ENCODE results near the gene ZDHHC18.
A peak's percentile ranks its signal among the peaks of the same experiment; 100 is the strongest.

ZDHHC18 gene, protein sequence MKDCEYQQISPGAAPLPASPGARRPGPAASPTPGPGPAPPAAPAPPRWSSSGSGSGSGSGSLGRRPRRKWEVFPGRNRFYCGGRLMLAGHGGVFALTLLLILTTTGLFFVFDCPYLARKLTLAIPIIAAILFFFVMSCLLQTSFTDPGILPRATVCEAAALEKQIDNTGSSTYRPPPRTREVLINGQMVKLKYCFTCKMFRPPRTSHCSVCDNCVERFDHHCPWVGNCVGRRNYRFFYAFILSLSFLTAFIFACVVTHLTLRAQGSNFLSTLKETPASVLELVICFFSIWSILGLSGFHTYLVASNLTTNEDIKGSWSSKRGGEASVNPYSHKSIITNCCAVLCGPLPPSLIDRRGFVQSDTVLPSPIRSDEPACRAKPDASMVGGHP

DNA sequence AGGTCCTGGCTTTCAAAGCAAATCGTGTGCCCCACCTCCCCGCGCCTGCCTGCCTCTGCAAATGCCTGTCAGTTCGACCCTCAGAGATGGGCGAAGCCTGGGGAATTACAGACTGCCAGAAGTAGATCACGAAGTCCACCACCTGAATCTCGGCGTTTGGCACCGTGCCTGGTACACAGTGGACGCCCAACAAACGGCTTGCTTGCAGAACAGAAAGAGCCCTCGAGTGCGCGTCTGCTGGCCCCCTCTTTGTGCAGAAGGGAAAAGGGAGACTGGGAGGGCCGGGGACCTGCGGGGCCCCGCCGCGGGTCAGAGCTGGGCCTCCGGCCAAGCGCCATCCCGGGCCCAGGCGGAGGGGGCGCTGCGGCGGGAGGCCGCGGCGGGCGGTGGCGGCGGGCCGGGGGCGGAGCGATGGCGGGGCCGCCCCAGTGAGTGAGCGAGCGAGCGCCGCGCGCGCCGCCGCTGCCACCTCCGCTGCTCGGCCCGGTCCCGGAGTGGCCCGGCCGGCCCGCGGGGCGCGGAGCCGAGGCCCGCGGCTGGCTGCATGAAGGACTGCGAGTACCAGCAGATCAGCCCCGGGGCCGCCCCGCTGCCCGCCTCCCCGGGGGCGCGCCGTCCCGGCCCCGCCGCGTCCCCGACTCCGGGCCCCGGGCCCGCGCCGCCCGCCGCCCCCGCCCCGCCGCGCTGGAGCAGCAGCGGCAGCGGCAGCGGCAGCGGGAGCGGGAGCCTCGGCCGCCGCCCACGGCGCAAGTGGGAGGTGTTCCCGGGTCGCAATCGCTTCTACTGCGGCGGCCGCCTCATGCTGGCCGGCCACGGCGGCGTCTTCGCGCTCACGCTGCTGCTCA, at the start of gene ZDHHC18:
ZDHHC18 (plus strand) TSS at position 428 of the 845 bp plus-strand sequence; CDS start at position 545, 117 bp downstream.
- ATAC-seq, result peak; percentile 80 to 87

DNA sequence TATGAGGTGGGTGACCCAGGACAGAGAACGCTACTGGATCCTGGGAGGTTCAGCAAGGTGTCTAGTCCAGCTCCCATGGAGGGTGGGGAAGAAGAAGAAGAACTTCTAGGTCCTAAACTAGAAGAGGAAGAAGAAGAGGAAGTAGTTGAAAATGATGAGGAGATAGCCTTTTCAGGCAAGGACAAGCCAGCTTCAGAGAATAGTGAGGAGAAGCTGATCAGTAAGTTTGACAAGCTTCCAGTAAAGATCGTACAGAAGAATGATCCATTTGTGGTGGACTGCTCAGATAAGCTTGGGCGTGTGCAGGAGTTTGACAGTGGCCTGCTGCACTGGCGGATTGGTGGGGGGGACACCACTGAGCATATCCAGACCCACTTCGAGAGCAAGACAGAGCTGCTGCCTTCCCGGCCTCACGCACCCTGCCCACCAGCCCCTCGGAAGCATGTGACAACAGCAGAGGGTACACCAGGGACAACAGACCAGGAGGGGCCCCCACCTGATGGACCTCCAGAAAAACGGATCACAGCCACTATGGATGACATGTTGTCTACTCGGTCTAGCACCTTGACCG, 47.3 kb upstream of the ZDHHC18 start:
- no peak for ATAC-seq

DNA sequence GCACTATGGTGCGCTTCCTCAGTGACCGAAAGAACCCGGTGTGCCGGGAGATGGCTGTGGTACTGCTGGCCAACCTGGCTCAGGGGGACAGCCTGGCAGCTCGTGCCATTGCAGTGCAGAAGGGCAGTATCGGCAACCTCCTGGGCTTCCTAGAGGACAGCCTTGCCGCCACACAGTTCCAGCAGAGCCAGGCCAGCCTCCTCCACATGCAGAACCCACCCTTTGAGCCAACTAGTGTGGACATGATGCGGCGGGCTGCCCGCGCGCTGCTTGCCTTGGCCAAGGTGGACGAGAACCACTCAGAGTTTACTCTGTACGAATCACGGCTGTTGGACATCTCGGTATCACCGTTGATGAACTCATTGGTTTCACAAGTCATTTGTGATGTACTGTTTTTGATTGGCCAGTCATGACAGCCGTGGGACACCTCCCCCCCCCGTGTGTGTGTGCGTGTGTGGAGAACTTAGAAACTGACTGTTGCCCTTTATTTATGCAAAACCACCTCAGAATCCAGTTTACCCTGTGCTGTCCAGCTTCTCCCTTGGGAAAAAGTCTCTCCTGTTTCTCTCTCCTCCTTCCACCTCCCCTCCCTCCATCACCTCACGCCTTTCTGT, 46.0 kb upstream of the ZDHHC18 start:
- ATAC-seq, result no peak

DNA sequence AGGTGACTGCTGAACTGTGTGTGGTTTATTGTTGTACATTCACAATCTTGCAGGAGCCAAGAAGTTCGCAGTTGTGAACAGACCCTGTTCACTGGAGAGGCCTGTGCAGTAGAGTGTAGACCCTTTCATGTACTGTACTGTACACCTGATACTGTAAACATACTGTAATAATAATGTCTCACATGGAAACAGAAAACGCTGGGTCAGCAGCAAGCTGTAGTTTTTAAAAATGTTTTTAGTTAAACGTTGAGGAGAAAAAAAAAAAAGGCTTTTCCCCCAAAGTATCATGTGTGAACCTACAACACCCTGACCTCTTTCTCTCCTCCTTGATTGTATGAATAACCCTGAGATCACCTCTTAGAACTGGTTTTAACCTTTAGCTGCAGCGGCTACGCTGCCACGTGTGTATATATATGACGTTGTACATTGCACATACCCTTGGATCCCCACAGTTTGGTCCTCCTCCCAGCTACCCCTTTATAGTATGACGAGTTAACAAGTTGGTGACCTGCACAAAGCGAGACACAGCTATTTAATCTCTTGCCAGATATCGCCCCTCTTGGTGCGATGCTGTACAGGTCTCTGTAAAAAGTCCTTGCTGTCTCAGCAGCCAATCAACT, 45.2 kb upstream of the ZDHHC18 start:
- peak; percentile 35 to 67 for ATAC-seq

DNA sequence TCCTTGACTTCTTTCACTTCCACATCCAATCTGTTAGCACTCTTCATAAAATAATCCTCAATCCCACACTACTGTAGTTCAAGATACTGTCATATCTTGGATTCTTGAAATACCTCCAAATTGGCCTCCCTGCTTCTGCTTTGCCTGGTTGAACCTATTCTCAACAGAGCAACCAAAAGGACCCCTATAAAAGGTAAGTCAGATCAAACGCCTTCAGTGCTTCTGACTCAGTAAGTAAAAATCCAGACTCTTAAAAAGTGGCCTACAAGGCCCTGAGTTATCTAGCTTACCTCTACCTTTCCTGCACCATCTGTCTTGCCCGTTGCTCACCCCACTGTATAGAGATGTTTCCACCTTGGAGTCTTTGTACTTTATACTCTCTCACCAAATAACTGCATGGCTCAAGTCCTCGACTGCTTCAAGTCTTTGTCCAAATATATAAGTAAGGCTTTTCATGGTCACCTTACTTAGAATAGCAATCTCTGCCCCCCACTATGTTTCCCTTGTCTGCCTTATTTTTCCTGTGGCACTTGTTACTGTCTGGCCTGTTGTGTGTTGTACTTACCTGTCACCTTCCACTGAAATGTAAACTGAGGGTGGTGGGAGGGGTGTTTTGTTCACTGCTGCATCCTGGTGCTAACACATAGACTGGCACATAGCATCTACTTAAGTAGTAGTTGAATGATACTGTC, 43.8 kb upstream of the ZDHHC18 start:
- ATAC-seq, result no peak

DNA sequence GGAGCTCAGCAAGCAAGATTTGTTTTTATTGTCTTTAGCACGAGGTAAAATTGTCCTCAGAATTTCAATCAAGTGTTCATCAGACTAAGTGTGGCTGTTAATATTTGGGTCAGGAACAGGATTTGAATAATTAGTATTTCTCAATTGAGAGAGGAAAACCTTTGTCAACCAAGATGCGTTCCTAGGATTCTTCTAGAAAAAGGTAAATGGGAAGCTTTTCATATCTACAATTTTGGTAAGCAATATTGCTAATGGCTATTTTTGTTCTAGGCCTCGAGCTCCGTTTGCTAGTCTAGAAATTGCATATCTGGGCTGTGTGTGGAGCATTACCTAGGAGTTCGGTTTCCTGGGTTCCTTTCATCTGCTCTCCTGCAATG, 42.9 kb upstream of the ZDHHC18 start:
- ATAC-seq, result no peak

DNA sequence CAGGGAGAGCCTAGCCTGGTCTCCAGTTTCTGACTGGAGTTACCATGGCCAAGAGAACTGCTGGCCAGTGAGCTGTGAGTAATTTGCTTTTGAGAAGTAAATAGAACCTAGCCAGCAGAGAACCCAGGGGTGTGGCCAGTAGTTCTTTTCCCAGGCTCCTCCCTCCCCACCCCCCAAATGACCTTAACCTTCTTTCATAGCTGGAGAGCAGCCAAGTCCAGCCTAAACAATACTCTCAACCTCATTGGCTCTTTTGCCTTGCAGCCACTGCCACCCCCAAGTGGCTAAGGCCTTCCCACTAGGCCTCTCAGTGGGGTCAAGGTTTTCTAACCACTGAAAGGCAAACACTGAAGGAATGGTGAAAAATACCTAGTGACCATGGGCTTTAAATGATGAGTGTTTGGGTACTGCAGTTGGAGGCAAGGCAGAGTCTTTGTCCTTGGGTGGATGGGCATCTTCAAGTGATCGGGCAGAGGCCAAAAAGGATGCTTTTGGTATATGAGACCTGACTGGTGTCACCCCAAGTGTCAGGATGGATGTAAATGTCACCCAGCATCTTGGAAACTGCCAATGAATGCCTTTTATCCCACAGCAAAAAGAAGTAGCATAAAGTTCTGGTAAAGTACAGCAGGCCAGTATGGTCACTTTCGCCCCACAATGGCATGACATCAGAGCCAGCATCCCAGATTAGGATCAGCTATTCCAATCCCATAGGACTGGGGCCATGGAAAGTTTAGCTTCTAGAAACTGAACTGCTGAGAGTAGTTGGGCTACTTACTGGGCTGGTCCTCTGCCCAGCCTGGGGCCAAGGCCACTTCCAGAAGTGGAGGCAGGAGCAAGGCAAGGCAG, 42.2 kb upstream of the ZDHHC18 start:
- ATAC-seq, result no peak

DNA sequence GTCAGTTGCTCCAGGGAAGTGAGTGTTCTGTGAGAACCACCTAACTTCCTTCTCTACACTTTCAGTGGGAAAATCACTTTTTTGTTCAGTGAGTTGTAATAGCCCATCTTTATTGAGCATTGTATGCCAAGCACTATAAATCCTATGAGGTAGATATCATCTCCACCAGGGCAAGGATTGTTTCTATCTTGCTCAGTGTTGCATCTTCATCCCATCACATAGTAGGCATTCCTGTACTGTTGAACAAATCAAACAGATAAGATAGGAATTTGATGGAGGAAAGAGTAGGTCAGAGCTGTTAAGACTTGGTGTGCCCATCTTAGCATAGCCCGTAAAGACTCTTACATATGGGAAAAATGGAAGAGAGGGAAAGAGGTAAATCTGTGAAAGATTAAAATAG, 41.6 kb upstream of the ZDHHC18 start:
- ATAC-seq, result no peak

DNA sequence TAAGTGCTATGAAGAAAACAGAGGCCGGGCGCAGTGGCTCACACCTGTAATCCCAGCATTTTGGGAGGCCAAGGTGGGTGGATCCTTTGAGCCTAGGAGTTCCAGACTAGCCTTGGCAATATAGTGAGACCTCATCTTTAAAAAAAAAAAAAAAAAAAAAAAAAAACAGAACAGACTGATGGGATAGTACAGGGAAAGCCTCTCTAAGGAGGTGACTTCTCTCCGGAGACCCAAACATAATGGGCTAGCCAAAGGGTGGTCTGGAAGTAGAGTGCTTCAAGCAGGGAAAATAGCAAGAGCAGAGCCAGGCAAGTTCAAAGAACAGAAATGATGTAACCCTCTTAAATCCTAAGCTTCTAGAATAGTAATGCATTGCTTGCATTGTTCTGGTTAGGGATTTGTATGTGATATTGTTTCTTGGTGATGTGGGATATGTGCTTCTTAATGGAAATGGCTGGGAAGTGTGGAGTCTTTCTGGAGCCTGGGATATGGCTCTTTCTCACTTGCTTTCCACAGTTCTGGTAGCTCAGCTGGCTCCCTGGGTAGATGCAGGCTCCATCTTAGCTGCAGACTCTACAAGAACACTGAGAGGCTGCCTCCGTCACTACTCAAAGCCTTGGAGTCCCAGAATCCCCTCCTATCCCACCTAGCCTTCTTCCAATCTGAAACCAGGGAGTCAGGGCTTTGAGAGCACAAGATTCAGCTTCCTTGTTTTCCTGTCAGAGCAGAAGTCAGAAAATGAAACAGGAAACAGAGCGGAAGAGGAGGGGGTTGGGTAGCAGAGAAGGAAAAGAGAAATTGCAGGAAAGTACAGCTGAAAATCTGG, 40.7 kb upstream of the ZDHHC18 start:
- no peak for ATAC-seq

DNA sequence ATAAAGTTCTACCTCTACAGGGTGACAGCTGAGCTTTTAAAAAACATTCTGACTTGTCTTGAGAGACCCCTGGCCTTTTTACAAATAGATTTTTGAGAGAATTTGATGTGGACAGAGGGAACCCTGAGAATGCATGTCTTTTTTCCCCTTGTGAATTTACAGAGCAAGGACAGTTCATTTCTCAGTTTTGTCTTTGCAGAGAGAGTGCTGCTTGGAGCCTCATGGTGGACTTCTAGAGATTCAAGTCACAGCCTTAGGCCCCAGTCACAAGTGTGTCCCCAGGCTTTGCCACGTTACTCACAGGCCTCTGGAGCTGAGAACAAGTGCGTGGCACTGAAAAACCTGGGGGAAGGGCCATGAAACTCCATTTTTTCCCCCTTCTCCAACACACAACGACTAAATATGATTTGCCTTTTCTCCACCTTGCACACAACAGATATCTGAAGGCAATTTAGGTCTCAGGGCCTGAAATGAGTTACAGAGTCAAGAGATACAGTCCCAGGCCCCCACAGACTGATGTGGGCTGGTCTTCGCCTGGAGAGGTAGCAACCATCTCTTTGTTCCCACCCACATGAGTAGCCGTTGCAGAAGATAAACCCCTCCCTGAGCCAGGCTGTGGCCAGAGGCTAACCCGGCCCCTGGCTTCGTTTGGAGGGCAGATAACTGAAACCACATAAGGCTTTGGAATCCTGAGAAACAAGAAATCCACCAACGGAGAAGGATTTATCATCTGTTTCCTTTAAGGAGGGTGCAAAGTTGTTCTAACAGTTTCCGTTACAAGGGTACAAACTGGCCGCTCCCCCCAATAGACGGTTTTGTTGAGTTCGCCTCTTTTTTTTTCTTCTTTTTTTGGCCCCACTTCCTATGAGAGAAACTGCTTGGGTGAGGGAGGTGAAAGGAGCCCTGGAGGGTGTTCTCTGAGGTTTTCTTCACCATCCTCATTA, 39.8 kb upstream of the ZDHHC18 start:
- ATAC-seq, result no peak

DNA sequence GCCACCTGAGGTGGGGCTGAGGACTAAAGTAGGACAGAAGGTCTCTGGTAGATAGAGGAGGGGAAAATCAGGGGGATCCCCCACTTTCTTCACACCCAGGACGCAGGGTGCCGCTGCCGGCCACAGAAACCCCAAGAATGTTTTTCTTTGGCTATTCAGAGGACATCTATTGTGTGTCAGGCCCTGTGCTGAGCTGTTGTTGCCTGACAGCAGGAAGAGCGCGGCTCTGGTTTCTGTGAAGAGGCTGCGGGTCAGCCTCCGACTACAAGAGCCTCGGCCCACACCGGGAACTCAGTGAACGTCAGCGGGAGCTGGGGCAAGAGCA, 39.1 kb upstream of the ZDHHC18 start:
- ATAC-seq, result peak; percentile 42 to 44

DNA sequence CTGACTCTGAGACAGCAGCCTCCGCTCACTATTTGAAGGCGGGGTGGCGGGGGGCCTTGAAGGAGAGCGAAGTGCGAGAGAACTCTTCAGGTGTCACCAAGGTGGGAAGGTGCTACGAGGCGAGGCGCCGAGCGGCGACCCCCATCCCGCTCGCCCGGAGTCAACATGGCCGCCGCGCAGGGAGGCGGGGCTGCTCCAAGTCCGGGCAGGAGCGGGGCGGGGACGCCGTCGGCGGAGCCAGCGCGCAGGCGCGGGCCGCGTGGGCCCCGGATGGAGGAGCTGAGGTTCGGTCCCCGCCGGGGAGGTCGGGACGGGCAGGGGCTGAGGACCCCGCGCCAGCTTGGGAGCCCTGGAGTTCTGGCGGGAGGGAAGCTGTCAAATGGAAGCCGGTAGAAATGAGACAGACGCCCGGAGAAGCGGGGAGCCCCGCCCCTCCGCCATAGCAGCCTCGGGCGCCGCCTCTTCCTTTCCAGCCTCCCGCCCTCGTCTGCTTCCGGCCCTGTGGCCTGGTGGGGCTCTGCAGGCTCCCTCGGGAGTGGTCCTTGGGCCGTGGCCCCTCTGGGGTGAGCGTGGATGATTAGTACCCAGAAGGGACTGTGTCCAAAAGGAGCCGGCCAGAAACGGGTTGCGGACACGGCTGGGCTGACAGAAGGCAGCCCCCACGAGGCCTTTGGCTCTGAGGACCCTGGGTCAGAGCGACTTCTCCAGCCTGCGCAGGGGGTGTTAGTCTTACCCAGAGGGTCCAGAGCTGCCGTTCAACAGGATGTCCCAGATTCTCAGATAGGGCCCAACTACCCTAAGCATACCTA, 38.6 kb upstream of the ZDHHC18 start, which contains the start of gene PIGV:
PIGV (plus strand) TSS at position 245 of the 809 bp plus-strand sequence. CDS start 2,866 bp downstream, outside the sequence.
- peak; percentile 67 to 75 for ATAC-seq

DNA sequence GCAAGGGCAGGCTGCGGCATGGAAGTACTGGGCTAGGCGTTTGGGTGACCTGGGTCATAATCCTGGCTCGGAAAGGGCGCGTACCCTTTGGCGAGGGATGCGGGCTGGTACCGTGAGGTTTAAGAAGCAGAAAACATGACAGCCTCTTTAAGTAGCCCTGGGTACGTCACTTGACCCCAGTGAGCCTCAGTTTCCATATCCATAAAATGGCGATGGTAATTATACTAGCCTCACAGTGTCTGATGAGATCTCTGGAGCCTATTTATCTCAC, 38.0 kb upstream of the ZDHHC18 start:
- no peak for ATAC-seq

DNA sequence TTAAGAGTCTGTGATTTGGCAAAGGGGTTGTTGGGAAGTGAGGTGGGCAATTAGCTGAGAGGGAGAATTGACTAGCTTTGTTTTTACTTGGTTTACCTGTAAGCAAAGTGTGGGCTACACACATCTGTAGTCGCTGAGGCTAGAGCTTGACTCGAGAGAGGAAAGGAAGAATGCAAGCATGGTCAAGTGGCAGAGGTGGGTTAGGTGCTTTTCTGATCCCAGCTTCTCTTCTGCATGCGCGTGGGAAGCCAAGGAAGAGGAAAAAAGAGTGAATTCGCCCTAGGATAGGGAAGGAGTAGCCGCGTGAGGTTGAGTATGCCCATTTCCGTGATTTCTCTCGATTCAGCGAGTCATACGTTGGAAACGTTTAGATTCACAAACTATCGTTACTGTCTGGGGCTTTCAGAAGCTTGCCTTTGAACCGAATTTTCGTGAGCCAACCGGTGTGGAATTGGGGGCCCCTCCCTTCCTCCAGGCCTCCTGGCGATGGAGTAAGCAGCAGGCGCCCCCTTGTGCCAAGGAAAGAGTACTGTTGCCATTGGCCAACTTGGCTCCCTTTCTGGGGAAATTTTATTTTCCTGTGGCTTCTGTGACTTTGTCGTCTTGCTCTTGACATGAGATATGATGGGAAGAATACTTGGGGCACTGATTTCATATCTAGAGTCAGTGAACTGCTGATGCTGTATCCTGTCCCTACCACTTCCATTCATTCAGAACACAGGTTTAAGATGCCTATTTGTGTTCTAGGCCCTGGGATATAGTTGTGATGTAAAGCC, 37.5 kb upstream of the ZDHHC18 start:
- peak; percentile 26 to 34 for ATAC-seq

DNA sequence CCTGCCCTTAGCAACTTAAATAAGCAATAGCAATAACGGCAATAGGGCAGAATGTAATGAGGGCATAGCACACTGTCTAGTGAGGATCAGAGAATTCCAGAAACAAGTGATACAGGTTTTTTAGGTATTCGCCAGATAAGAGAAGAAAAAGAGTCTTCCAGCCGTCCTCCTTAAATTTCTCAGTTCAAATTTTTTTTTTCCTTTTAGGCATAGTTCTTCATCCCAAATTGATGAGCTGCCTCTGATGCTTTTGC, 36.9 kb upstream of the ZDHHC18 start:
- ATAC-seq, result no peak

DNA sequence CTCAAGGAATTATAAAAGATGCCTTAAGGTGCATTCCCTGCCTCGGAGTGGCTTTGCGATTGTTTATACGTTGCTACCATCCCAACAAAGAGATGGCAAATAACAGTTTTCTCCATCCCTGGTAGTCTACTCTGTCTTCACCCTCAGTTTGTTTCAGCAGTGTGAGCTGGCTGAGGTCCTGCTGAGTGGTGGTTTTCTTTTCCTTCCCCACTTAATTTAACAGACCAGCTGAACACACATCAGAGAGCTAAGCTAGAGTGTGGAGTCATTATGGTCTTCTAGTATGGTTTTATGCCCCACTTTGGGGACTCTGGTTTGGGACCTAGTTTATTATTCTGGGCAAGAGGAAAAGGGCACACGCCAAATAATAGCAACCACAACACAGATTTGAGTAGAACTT, 36.6 kb upstream of the ZDHHC18 start:
- no peak for ATAC-seq

DNA sequence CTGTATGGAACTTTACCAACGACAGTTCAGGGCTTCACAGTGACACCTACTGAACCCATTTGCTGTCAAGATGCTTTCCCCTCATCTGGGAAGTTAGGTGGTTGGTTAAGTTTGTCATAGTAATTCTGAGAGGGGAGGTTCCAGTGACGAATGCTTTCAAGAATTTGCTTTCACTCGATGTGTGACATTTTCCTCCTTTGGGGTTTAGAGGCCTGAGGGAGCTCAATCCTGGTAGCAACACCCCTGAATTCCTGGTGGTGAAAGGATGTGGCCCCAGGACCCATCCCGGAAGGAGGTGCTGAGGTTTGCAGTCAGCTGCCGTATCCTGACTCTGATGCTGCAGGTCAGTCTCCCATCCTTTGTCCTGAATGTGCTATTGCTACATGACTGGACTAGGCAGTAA, 35.9 kb upstream of the ZDHHC18 start:
- ATAC-seq, result peak; percentile 8 to 31

DNA sequence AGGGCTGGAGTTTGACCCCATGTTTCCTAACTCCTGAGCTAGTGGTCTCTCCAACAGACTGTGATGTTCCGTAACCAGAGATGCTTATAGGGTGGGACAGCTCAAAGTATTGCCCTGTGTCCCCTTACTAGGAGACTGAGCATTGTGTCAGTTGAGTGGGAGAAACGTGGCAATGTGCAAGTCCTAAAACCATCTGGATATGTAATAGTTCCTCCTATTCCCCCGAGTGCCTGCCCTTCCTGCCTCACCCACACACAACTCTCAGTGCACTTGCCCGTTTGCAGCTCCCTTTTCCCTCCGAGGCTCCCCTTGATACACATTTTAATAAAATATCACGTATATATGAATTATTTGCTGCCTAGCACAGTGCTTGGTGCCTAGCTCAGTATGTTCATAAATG, 35.3 kb upstream of the ZDHHC18 start:
- ATAC-seq, result no peak
